GM19193 (cell line): ENCODE data around the gene GRM5.

Experiments
- POLR2A ChIP-seq: IDR thresholded peaks from 4 replicates; pipeline ENCODE4 v1.6.1; 2011; ENCODE audit not compliant: insufficient read depth, insufficient read length; ENCODE audit errors: extremely low read depth

The GRM5 gene

GRCh38 chr11:88739524-88739923, 326.3 kb downstream of the GRM5 start:
- TF ChIP-seq POLR2A: no peak

GRCh38 chr11:88709567-88709966, 356.2 kb downstream of the GRM5 start:
- no peak for TF ChIP-seq POLR2A

GRCh38 chr11:88704485-88704884, 361.3 kb downstream of the GRM5 start:
- no peak for TF ChIP-seq POLR2A

GRCh38 chr11:88701816-88702215, 364.0 kb downstream of the GRM5 start:
- TF ChIP-seq POLR2A: no peak

GRCh38 chr11:88697139-88697538, 368.6 kb downstream of the GRM5 start:
- TF ChIP-seq POLR2A: no peak

GRCh38 chr11:88695689-88696414, 369.9 kb downstream of the GRM5 start:
- no peak for TF ChIP-seq POLR2A

- TF ChIP-seq POLR2A: no peak
Observed at GRCh38 chr11:88692306-88693086, 373.3 kb downstream of the GRM5 start.

- no peak for TF ChIP-seq POLR2A
Observed at GRCh38 chr11:88689548-88690240, 376.1 kb downstream of the GRM5 start.

- TF ChIP-seq POLR2A: no peak
Observed at GRCh38 chr11:88683024-88683423, 382.8 kb downstream of the GRM5 start.

GRCh38 chr11:88680806-88681205, 385.0 kb downstream of the GRM5 start:
- TF ChIP-seq POLR2A: no peak

GRCh38 chr11:88666364-88666763, 399.4 kb downstream of the GRM5 start:
- no peak for TF ChIP-seq POLR2A

- TF ChIP-seq POLR2A: no peak
Observed at GRCh38 chr11:88657076-88657738, 408.6 kb downstream of the GRM5 start.

- TF ChIP-seq POLR2A: no peak
Observed at GRCh38 chr11:88656283-88656682, 409.5 kb downstream of the GRM5 start.

GRCh38 chr11:88655656-88656055, 410.1 kb downstream of the GRM5 start:
- TF ChIP-seq POLR2A: no peak

GRCh38 chr11:88655196-88655595, 410.6 kb downstream of the GRM5 start:
- no peak for TF ChIP-seq POLR2A

- TF ChIP-seq POLR2A: no peak
Observed at GRCh38 chr11:88651556-88651955, 414.2 kb downstream of the GRM5 start.

GRCh38 chr11:88644724-88645123, 421.1 kb downstream of the GRM5 start:
- TF ChIP-seq POLR2A: no peak
